ENCODE measurements around the gene C16orf89.

The C16orf89 gene

GRCh38 chr16:5065326-5065725 is 430 bp downstream of the C16orf89 start:
- DNase-seq (ENCODE audit: low read depth): no peak
- TF ChIP-seq POLR2A (IDR thresholded peaks at IDR 0.05; ENCODE audit: extremely low read depth, insufficient read length) (no peak), MYC (IDR thresholded peaks at IDR 0.05; ENCODE audit: low read depth, low read length) (no peak)
- TF ChIP-seq, protein P1, sequence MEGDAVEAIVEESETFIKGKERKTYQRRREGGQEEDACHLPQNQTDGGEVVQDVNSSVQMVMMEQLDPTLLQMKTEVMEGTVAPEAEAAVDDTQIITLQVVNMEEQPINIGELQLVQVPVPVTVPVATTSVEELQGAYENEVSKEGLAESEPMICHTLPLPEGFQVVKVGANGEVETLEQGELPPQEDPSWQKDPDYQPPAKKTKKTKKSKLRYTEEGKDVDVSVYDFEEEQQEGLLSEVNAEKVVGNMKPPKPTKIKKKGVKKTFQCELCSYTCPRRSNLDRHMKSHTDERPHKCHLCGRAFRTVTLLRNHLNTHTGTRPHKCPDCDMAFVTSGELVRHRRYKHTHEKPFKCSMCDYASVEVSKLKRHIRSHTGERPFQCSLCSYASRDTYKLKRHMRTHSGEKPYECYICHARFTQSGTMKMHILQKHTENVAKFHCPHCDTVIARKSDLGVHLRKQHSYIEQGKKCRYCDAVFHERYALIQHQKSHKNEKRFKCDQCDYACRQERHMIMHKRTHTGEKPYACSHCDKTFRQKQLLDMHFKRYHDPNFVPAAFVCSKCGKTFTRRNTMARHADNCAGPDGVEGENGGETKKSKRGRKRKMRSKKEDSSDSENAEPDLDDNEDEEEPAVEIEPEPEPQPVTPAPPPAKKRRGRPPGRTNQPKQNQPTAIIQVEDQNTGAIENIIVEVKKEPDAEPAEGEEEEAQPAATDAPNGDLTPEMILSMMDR (IDR thresholded peaks at IDR 0.05; ENCODE audit: low read depth, low read length): no peak
- H3K4me3 ChIP-seq (ENCODE audit: low read depth, low read length): no peak overlapping the region

DNA sequence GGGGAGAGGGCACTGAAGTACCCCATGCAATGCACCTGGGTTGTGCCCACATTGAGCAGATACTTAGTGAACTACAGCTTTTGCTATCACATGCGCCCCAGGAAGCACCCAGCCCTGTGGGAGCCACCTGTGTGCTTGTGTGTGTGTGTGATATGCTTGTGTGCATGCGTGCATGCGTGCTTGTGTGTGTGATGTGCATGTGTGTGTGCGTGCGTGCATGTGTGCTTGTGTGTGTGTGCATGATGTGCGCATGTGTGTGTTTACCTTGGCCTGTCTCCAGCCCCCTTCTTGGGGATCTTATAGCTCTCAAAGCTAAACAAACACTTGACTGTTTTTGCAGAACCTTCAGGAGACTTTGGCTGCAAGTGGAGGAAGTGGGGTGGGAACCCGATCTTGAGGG is 841 bp downstream of the C16orf89 start:
- H3K4me3 ChIP-seq (ENCODE audit: low read depth, low read length): no peak overlapping the region
- DNase-seq (ENCODE audit: low read depth): no peak
- TF ChIP-seq, protein P1 (IDR thresholded peaks at IDR 0.05; ENCODE audit: low read depth, low read length): no peak
- TF ChIP-seq POLR2A (IDR thresholded peaks at IDR 0.05; ENCODE audit: extremely low read depth, insufficient read length): no peak
- TF ChIP-seq, protein P2, sequence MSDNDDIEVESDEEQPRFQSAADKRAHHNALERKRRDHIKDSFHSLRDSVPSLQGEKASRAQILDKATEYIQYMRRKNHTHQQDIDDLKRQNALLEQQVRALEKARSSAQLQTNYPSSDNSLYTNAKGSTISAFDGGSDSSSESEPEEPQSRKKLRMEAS (IDR thresholded peaks at IDR 0.05; ENCODE audit: low read depth, low read length): no peak
- TF ChIP-seq MYC (IDR thresholded peaks at IDR 0.05; ENCODE audit: low read depth, low read length): no peak

GRCh38 chr16:5062790-5063765 is 2.7 kb downstream of the C16orf89 start:
- TF ChIP-seq, protein P2 (IDR thresholded peaks at IDR 0.05; ENCODE audit: low read depth, low read length): no peak
- TF ChIP-seq MYC (IDR thresholded peaks at IDR 0.05; ENCODE audit: low read depth, low read length) (no peak), POLR2A (IDR thresholded peaks at IDR 0.05; ENCODE audit: extremely low read depth, insufficient read length) (no peak)
- TF ChIP-seq, protein P1 (IDR thresholded peaks at IDR 0.05; ENCODE audit: low read depth, low read length): no peak
- no peak overlapping the region for H3K4me3 ChIP-seq (ENCODE audit: low read depth, low read length)
- peak; percentile 40 for DNase-seq (ENCODE audit: low read depth)

DNA sequence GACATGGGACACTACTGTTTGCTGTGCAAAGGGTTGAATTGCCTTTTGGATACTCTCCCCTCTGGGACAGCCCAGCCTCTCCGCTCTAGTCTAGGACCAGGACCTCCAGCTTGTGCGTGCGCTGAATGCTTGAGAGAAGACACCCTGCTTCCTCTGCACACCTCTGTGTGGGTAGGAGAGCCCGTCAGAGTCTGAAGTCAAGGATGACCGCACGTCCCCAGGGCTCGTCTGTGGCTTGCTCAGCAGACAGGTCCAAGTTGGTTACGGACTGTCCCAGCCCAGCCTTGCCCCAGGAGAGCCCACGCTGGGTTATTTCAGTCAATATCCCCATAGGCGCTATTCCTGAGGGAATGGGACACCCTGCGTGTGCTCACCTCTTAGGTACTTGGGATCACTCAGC is 3.7 kb downstream of the C16orf89 start:
- no peak overlapping the region for H3K4me3 ChIP-seq (ENCODE audit: low read depth, low read length)
- DNase-seq (ENCODE audit: low read depth): no peak
- TF ChIP-seq MYC (IDR thresholded peaks at IDR 0.05; ENCODE audit: low read depth, low read length) (no peak), POLR2A (IDR thresholded peaks at IDR 0.05; ENCODE audit: extremely low read depth, insufficient read length) (no peak)
- TF ChIP-seq, protein P1 (IDR thresholded peaks at IDR 0.05; ENCODE audit: low read depth, low read length): no peak
- TF ChIP-seq, protein P2 (IDR thresholded peaks at IDR 0.05; ENCODE audit: low read depth, low read length): no peak

- TF ChIP-seq, protein P1 (IDR thresholded peaks at IDR 0.05; ENCODE audit: low read depth, low read length): no peak
- TF ChIP-seq POLR2A (IDR thresholded peaks at IDR 0.05; ENCODE audit: extremely low read depth, insufficient read length) (no peak), MYC (IDR thresholded peaks at IDR 0.05; ENCODE audit: low read depth, low read length) (no peak)
- TF ChIP-seq, protein P2 (IDR thresholded peaks at IDR 0.05; ENCODE audit: low read depth, low read length): no peak
- DNase-seq (ENCODE audit: low read depth): no peak
- no peak overlapping the region for H3K4me3 ChIP-seq (ENCODE audit: low read depth, low read length)
Observed at GRCh38 chr16:5060073-5060641, 5.6 kb downstream of the C16orf89 start.

All from NB4 (cell line).